ENCODE measurements around the gene CCDC85C.

GRCh38 chr14:99530407-99531155 lies 73.4 kb downstream of the CCDC85C start:
- no peak for TF ChIP-seq CTCF (IDR thresholded peaks at IDR 0.05)
- no peak for TF ChIP-seq ZBTB33 (IDR thresholded peaks at IDR 0.05; ENCODE audit: borderline replicate concordance, low read depth)
- no peak for TF ChIP-seq USF2 (IDR thresholded peaks at IDR 0.05; ENCODE audit: borderline replicate concordance, low read depth, low read length)
- TF ChIP-seq USF1 (IDR thresholded peaks at IDR 0.05; ENCODE audit: borderline replicate concordance, low read depth) = no peak
- no peak for TF ChIP-seq RFX5 (IDR thresholded peaks at IDR 0.05; ENCODE audit: low read length)
- no peak for TF ChIP-seq SIN3A (IDR thresholded peaks at IDR 0.05; ENCODE audit: borderline replicate concordance, low read depth, low read length)
- no peak for TF ChIP-seq YY1 (IDR thresholded peaks at IDR 0.05; ENCODE audit: low read depth)
- no peak for TF ChIP-seq EP300 (IDR thresholded peaks at IDR 0.05; ENCODE audit: borderline replicate concordance in 1 of 2, low read depth in 1 of 2, low read length in 1 of 2)
- TF ChIP-seq FOXM1 (IDR thresholded peaks at IDR 0.05; ENCODE audit: low read depth) = no peak
- no peak for TF ChIP-seq RXRA (IDR thresholded peaks at IDR 0.05; ENCODE audit: borderline replicate concordance, low read depth)
